Measurements from ENCODE around the gene DIAPH2. TPM values are rescaled to one million over a fixed set of nuclear protein-coding genes. Genes with fewer than 3 reads are reported as not detected.

The DIAPH2 gene
- total RNA-seq, 1 experiment from 2014 or later = 10.9 TPM

GRCh38 chrX:97416461-97416860 is 731.8 kb downstream of the DIAPH2 start:
- RAD21 ChIA-PET (ENCODE audit: low non-redundant PET in 1 of 2, low total read pairs in 2 of 2, uncharacterized antibody in 2 of 2, unreplicated experiment in 2 of 2) = no interaction called here
- intact Hi-C loops (cut with micrococcal nuclease) = no loop called here
- POLR2A ChIA-PET = no interaction called here
- Histone ChIP-seq H3K9me2 (ENCODE audit: insufficient read depth) (no peaks in the 10 kb centered on the region), H3K9ac (ENCODE audit: low read length) (no peak overlapping the region), H3K4me2 (ENCODE audit: low read length) (no peak overlapping the region), H3K9me3 (ENCODE audit: control insufficient read depth in 1 of 2, insufficient read depth in 1 of 2, low read depth in 1 of 2, low read length in 2 of 2) (no peaks in the 10 kb centered on the region), H3K27me3 (ENCODE audit: insufficient read depth, low read length) (no peaks in the 10 kb centered on the region), H4K20me1 (ENCODE audit: insufficient read depth) (no peaks in the 10 kb centered on the region), H3K79me2 (ENCODE audit: insufficient read depth, low read length) (no peaks in the 10 kb centered on the region), H2AFZ (ENCODE audit: low read depth, low read length, poor library complexity, severe bottlenecking) (no peak overlapping the region), H3K4me1 (ENCODE audit: control insufficient read depth in 1 of 2, insufficient read depth in 2 of 2, low read length in 2 of 2) (no peaks in the 10 kb centered on the region), H3K4me3 (replicated peaks in 1 of 2; ENCODE audit: low read depth in 1 of 2, low read length in 2 of 2) (no peak overlapping the region), H3K27ac (ENCODE audit: low read depth, low read length) (no peak overlapping the region), H3K36me3 (ENCODE audit: control insufficient read depth in 1 of 2, insufficient read depth in 2 of 2, low read length in 2 of 2) (no peaks in the 10 kb centered on the region)
- BruUV-seq (replicated peaks) = no TSS peak
- ATAC-seq (no peak), DNase-seq (ENCODE audit: low read depth, low spot score) (no peak)
- no peak for TF ChIP-seq EZH2phosphoT487 (IDR thresholded peaks at IDR 0.05; ENCODE audit: borderline replicate concordance)
- no peak for TF ChIP-seq TCF7L2 (IDR thresholded peaks at IDR 0.05; ENCODE audit: borderline replicate concordance, extremely low read depth, insufficient read depth, insufficient read length)
- no peak for TF ChIP-seq CBX3 (IDR thresholded peaks at IDR 0.05; ENCODE audit: low read depth)
- no peak for TF ChIP-seq ZNF274 (IDR thresholded peaks at IDR 0.05; ENCODE audit: low read depth, low read length)
- TF ChIP-seq EZH2 (IDR thresholded peaks at IDR 0.05) = no peak
- no peak for TF ChIP-seq SRF (IDR thresholded peaks at IDR 0.05; ENCODE audit: low read depth)
- no peak for TF ChIP-seq SP1 (IDR thresholded peaks at IDR 0.05; ENCODE audit: low read depth)
- TF ChIP-seq ZBTB33 (IDR thresholded peaks at IDR 0.05; ENCODE audit: extremely low read depth, insufficient replicate concordance, low read length) = no peak
- TF ChIP-seq FOSL1 (IDR thresholded peaks at IDR 0.05; ENCODE audit: low read depth) = no peak
- no peak for TF ChIP-seq CTCF (IDR thresholded peaks at IDR 0.05 in 2 of 3, conservative IDR thresholded peaks at IDR 0.05 in 1 of 3; ENCODE audit: borderline replicate concordance in 1 of 3, insufficient read depth in 1 of 3, low read depth in 2 of 3, low read length in 2 of 3)
- no peak for TF ChIP-seq MAX (IDR thresholded peaks at IDR 0.05)
- no peak for TF ChIP-seq SIN3A (IDR thresholded peaks at IDR 0.05; ENCODE audit: low read depth)
- no peak for TF ChIP-seq POLR2AphosphoS5 (IDR thresholded peaks at IDR 0.05; ENCODE audit: low read depth, low read length)
- no peak for TF ChIP-seq ZFX (IDR thresholded peaks at IDR 0.05)
- TF ChIP-seq JUND (IDR thresholded peaks at IDR 0.05) = no peak
- no peak for TF ChIP-seq REST (IDR thresholded peaks at IDR 0.05; ENCODE audit: low read depth)
- TF ChIP-seq ATF3 (IDR thresholded peaks at IDR 0.05) = no peak
- TF ChIP-seq CEBPB (IDR thresholded peaks at IDR 0.05; ENCODE audit: low read depth) = no peak
- CTCF ChIA-PET = no interaction called here

Measured in HCT116 (cell line).